Measurements from ENCODE around the gene ADGRD1. TPM values are rescaled to one million over a fixed set of nuclear protein-coding genes. Genes with fewer than 3 reads are reported as not detected.

The ADGRD1 gene
- total and polyA plus RNA-seq, 2 of the 8 experiments (the other 6 are each of a cell fraction or from before 2014, with no cell fraction given), result 0.36 to 0.48 TPM

DNA sequence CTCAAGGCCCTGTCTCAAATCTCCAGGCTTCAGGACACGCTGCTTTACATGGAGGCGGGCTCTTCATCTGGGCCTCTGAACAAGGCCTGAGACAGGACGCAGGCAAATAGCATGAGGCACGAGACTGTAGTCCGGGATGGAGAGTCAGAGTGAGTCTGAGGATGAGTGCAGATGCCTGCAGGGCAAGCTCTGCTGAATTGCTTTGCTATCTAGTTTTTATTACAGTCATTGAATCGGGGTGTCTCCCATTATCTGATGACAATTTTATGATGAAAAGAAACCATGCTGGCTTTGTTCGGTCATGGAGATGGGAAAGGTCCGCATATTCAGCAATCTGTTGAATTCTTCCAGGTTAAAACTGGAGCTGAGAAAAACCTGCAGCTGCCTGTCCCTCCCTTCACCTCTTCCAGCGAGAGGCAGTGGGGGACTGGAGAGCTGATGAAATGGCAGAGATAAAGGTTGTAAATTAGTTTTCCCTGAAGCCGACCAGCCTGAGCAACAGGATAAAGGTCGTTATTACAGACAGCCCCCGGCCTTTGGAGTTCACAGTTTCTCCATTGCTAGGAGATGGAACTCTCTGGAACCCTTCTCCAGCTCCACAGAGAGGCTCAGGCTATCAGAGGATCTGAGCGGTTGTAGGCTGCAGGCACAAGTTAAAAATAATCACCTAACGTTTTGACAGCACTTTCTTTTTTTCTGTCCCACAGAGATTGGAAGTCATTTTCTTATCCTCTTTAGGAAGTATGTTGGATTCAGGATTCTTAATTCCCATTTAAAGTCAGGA, 1.3 kb upstream of the ADGRD1 start (continued):
- TF ChIP-seq, protein P1, sequence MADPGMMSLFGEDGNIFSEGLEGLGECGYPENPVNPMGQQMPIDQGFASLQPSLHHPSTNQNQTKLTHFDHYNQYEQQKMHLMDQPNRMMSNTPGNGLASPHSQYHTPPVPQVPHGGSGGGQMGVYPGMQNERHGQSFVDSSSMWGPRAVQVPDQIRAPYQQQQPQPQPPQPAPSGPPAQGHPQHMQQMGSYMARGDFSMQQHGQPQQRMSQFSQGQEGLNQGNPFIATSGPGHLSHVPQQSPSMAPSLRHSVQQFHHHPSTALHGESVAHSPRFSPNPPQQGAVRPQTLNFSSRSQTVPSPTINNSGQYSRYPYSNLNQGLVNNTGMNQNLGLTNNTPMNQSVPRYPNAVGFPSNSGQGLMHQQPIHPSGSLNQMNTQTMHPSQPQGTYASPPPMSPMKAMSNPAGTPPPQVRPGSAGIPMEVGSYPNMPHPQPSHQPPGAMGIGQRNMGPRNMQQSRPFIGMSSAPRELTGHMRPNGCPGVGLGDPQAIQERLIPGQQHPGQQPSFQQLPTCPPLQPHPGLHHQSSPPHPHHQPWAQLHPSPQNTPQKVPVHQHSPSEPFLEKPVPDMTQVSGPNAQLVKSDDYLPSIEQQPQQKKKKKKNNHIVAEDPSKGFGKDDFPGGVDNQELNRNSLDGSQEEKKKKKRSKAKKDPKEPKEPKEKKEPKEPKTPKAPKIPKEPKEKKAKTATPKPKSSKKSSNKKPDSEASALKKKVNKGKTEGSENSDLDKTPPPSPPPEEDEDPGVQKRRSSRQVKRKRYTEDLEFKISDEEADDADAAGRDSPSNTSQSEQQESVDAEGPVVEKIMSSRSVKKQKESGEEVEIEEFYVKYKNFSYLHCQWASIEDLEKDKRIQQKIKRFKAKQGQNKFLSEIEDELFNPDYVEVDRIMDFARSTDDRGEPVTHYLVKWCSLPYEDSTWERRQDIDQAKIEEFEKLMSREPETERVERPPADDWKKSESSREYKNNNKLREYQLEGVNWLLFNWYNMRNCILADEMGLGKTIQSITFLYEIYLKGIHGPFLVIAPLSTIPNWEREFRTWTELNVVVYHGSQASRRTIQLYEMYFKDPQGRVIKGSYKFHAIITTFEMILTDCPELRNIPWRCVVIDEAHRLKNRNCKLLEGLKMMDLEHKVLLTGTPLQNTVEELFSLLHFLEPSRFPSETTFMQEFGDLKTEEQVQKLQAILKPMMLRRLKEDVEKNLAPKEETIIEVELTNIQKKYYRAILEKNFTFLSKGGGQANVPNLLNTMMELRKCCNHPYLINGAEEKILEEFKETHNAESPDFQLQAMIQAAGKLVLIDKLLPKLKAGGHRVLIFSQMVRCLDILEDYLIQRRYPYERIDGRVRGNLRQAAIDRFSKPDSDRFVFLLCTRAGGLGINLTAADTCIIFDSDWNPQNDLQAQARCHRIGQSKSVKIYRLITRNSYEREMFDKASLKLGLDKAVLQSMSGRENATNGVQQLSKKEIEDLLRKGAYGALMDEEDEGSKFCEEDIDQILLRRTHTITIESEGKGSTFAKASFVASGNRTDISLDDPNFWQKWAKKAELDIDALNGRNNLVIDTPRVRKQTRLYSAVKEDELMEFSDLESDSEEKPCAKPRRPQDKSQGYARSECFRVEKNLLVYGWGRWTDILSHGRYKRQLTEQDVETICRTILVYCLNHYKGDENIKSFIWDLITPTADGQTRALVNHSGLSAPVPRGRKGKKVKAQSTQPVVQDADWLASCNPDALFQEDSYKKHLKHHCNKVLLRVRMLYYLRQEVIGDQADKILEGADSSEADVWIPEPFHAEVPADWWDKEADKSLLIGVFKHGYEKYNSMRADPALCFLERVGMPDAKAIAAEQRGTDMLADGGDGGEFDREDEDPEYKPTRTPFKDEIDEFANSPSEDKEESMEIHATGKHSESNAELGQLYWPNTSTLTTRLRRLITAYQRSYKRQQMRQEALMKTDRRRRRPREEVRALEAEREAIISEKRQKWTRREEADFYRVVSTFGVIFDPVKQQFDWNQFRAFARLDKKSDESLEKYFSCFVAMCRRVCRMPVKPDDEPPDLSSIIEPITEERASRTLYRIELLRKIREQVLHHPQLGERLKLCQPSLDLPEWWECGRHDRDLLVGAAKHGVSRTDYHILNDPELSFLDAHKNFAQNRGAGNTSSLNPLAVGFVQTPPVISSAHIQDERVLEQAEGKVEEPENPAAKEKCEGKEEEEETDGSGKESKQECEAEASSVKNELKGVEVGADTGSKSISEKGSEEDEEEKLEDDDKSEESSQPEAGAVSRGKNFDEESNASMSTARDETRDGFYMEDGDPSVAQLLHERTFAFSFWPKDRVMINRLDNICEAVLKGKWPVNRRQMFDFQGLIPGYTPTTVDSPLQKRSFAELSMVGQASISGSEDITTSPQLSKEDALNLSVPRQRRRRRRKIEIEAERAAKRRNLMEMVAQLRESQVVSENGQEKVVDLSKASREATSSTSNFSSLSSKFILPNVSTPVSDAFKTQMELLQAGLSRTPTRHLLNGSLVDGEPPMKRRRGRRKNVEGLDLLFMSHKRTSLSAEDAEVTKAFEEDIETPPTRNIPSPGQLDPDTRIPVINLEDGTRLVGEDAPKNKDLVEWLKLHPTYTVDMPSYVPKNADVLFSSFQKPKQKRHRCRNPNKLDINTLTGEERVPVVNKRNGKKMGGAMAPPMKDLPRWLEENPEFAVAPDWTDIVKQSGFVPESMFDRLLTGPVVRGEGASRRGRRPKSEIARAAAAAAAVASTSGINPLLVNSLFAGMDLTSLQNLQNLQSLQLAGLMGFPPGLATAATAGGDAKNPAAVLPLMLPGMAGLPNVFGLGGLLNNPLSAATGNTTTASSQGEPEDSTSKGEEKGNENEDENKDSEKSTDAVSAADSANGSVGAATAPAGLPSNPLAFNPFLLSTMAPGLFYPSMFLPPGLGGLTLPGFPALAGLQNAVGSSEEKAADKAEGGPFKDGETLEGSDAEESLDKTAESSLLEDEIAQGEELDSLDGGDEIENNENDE (IDR thresholded peaks at IDR 0.05; ENCODE audit: insufficient replicate concordance, low read length), result no peak
- TF ChIP-seq RXRA (IDR thresholded peaks at IDR 0.05; ENCODE audit: insufficient read depth, low read depth, low read length) (no peak), POLR2AphosphoS5 (IDR thresholded peaks at IDR 0.05; ENCODE audit: low read depth, low read length) (no peak), SP1 (IDR thresholded peaks at IDR 0.05; ENCODE audit: low read depth, low read length) (no peak), KDM1A (IDR thresholded peaks at IDR 0.05; ENCODE audit: borderline replicate concordance, low read length) (no peak), POU5F1 (IDR thresholded peaks at IDR 0.05; ENCODE audit: low read depth, low read length) (no peak), FOSL1 (IDR thresholded peaks at IDR 0.05; ENCODE audit: insufficient read depth, low read depth, low read length) (no peak), CEBPB (IDR thresholded peaks at IDR 0.05; ENCODE audit: low read depth, low read length) (no peak)

Measured in H1 (cell line).